ENCODE measurements around the gene CUL9. TPM values are rescaled to one million over a fixed set of nuclear protein-coding genes. Genes with fewer than 3 reads are reported as not detected.
A peak's percentile ranks its signal among the peaks of the same experiment; 100 is the strongest.

Gene CUL9
- total RNA-seq, 4 donors from 2014 or later = 55.5 to 114 (median 85.5) TPM

- H3K4me1 ChIP-seq = peaks cover under 1 to 22% (median 4%) of the 10 kb centered on the region in 4 donors
- no peak overlapping the region for H3K4me3 ChIP-seq
- H3K27ac ChIP-seq = no peak overlapping the region
- TF ChIP-seq POLR2A (IDR thresholded peaks at IDR 0.05) = no peak
- TF ChIP-seq, protein P1, sequence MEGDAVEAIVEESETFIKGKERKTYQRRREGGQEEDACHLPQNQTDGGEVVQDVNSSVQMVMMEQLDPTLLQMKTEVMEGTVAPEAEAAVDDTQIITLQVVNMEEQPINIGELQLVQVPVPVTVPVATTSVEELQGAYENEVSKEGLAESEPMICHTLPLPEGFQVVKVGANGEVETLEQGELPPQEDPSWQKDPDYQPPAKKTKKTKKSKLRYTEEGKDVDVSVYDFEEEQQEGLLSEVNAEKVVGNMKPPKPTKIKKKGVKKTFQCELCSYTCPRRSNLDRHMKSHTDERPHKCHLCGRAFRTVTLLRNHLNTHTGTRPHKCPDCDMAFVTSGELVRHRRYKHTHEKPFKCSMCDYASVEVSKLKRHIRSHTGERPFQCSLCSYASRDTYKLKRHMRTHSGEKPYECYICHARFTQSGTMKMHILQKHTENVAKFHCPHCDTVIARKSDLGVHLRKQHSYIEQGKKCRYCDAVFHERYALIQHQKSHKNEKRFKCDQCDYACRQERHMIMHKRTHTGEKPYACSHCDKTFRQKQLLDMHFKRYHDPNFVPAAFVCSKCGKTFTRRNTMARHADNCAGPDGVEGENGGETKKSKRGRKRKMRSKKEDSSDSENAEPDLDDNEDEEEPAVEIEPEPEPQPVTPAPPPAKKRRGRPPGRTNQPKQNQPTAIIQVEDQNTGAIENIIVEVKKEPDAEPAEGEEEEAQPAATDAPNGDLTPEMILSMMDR (IDR thresholded peaks at IDR 0.05) = no peak
- H3K9me3 ChIP-seq = no peaks in the 10 kb centered on the region
- peaks cover 0 to 60% (median 0%) of the 10 kb centered on the region in 3 donors for H3K36me3 ChIP-seq
- H3K27me3 ChIP-seq = no peaks in the 10 kb centered on the region
- no peak for DNase-seq
These were observed 1.9 kb upstream of the CUL9 start for GRCh38 chr6:43180058-43180457.

DNA sequence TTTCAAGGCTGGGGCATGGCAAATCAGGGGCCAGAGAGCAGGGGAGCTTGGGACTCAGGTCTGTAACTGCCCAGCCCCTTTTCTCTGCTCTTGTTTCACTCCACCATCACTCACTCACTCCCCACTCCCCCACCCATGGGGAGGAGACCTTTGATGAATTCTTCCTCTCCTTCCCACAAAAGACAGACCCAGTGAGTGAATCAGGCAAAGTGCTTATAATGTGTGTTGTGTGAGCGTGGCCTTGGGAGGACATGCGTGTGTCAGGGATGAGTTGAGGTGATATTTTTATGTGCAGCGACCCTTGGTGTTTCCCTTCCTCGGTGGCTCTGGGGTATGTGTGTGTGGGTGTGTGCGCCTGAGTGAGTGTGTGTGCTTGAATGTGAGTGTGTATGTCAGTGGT, 1.0 kb upstream of the CUL9 start:
- TF ChIP-seq, protein P1 (IDR thresholded peaks at IDR 0.05) = no peak
- DNase-seq = no peak
- Histone ChIP-seq H3K27ac (no peak overlapping the region), H3K4me1 (peaks cover 0 to 16% (median 3%) of the 10 kb centered on the region in 4 donors), H3K9me3 (no peaks in the 10 kb centered on the region), H3K36me3 (peaks cover 0 to 63% (median 0%) of the 10 kb centered on the region in 3 donors), H3K4me3 (no peak overlapping the region), H3K27me3 (no peaks in the 10 kb centered on the region)

DNA sequence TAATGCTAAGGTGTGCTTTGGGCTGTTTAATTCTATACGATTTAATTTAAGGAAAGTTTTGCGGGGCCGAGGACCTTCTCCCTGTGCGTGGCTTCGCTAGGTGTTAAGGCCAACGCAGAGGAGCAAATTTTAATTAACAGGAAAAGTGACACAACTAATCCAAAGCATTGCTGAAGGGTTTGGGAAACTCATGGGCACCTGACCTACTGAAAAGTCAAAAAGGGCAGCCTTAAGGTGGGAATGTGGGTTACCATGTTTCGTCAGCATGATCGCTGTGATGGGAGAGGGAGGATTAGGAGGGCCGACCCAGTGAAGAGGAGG, 415 bp upstream of the CUL9 start:
- Histone ChIP-seq H3K36me3 (peaks cover 0 to 63% (median 0%) of the 10 kb centered on the region in 3 donors), H3K4me1 (peaks cover 0 to 16% (median 3%) of the 10 kb centered on the region in 4 donors)
- TF ChIP-seq, protein P1 (IDR thresholded peaks at IDR 0.05) = no peak
- no peak for TF ChIP-seq POLR2A (IDR thresholded peaks at IDR 0.05)

GRCh38 chr6:43183441-43183840, 1.4 kb downstream of the CUL9 start:
- Histone ChIP-seq H3K4me3 (no peak overlapping the region), H3K27me3 (no peaks in the 10 kb centered on the region), H3K4me1 (peaks cover 0 to 16% (median 3%) of the 10 kb centered on the region in 4 donors), H3K36me3 (peaks cover 0 to 64% (median 0%) of the 10 kb centered on the region in 3 donors), H3K27ac (no peak overlapping the region), H3K9me3 (no peaks in the 10 kb centered on the region)
- DNase-seq = no peak
- TF ChIP-seq POLR2A (IDR thresholded peaks at IDR 0.05) = no peak
- TF ChIP-seq, protein P1 (IDR thresholded peaks at IDR 0.05) = no peak

More for the DNA sequence above, 415 bp upstream of the CUL9 start:
- Histone ChIP-seq H3K27ac (peak overlapping the region; percentile 70 to 84 (median 76)), H3K4me3 (peak overlapping the region; percentile 56 to 96 (median 82)), H3K27me3 (no peaks in the 10 kb centered on the region), H3K9me3 (no peaks in the 10 kb centered on the region)
- DNase-seq = no peak

- no peak overlapping the region for H3K4me3 ChIP-seq
- no peak for DNase-seq
- H3K27ac ChIP-seq = no peak overlapping the region
- H3K9me3 ChIP-seq = no peaks in the 10 kb centered on the region
- peaks cover 0 to 64% (median 0%) of the 10 kb centered on the region in 3 donors for H3K36me3 ChIP-seq
- H3K27me3 ChIP-seq = no peaks in the 10 kb centered on the region
- peaks cover 0 to 16% (median 3%) of the 10 kb centered on the region in 4 donors for H3K4me1 ChIP-seq
- TF ChIP-seq, protein P1 (IDR thresholded peaks at IDR 0.05) = no peak
- TF ChIP-seq POLR2A (IDR thresholded peaks at IDR 0.05) = no peak
These were observed 2.4 kb downstream of the CUL9 start for GRCh38 chr6:43184268-43184985.

All from Peyer's patch (tissue), 4 donors.